ENCODE measurements around the gene COL11A2. TPM values are rescaled to one million over a fixed set of nuclear protein-coding genes. Genes with fewer than 3 reads are reported as not detected.

Gene COL11A2
- total RNA-seq, 1 donor from 2014 or later = 0.47 TPM

- intact Hi-C loops (cut with micrococcal nuclease) = loop anchor here (5.0 to 10.0 kb wide), 2 partner anchors 225 to 1232 kb away; partner anchors contain the start of gene DXO
- CTCF ChIA-PET = no interaction called here
- ATAC-seq (ENCODE audit: low read depth) (no peak), DNase-seq (no peak)
- no peaks in the 10 kb centered on the region for H3K9me3 Mint-ChIP-seq
- TF ChIP-seq CTCF (IDR thresholded peaks at IDR 0.05) = no peak
- peak overlapping the region; percentile 87 for H3K4me3 Mint-ChIP-seq
- peaks cover under 1% of the 10 kb centered on the region for H3K27me3 Mint-ChIP-seq
- H3K4me1 Mint-ChIP-seq = peaks cover 49% of the 10 kb centered on the region
- POLR2A ChIA-PET = interaction anchor here (0.6 to 2.7 kb wide), 5 partner anchors 11 to 178 kb away, joined by 4 to 38 read pairs (median 8); partner anchors contain the start of genes HLA-DPB1, RPS18 and VPS52
- no peak overlapping the region for H3K27ac Mint-ChIP-seq
- H3K36me3 Mint-ChIP-seq (ENCODE audit: low read depth) = peaks cover 42% of the 10 kb centered on the region
Measured at GRCh38 chr6:33206864-33207551, 14.7 kb upstream of the COL11A2 start.

GRCh38 chr6:33206027-33206863 is 14.0 kb upstream of the COL11A2 start:
- ChIA-PET CTCF (no interaction called here), POLR2A (interaction anchor here (0.7 to 1.1 kb wide), 2 partner anchors 8 to 43 kb away, joined by 3 read pairs; no protein-coding TSS in a partner anchor)
- ATAC-seq (ENCODE audit: low read depth) (no peak), DNase-seq (no peak)
- Mint-ChIP-seq H3K4me3 (peak overlapping the region; percentile 87), H3K27me3 (no peaks in the 10 kb centered on the region), H3K4me1 (peaks cover 56% of the 10 kb centered on the region), H3K36me3 (ENCODE audit: low read depth) (peaks cover 41% of the 10 kb centered on the region), H3K27ac (no peak overlapping the region), H3K9me3 (no peaks in the 10 kb centered on the region)
- TF ChIP-seq CTCF (IDR thresholded peaks at IDR 0.05) = no peak
- intact Hi-C loops (cut with micrococcal nuclease) = loop anchor here (5.0 to 10.0 kb wide), 2 partner anchors 226 to 1231 kb away; partner anchors contain the start of gene DXO

GRCh38 chr6:33205191-33206026 is 13.1 kb upstream of the COL11A2 start:
- peak overlapping the region; percentile 71 for H3K27ac Mint-ChIP-seq
- no peak for TF ChIP-seq CTCF (IDR thresholded peaks at IDR 0.05)
- H3K4me3 Mint-ChIP-seq = peak overlapping the region; percentile 87
- POLR2A ChIA-PET = interaction anchor here (0.6 to 1.3 kb wide), 7 partner anchors 7 to 519 kb away, joined by 3 to 6 read pairs (median 3); no protein-coding TSS in a partner anchor
- H3K9me3 Mint-ChIP-seq = no peaks in the 10 kb centered on the region
- ATAC-seq (ENCODE audit: low read depth) = no peak
- no peaks in the 10 kb centered on the region for H3K27me3 Mint-ChIP-seq
- peaks cover 65% of the 10 kb centered on the region for H3K4me1 Mint-ChIP-seq
- H3K36me3 Mint-ChIP-seq (ENCODE audit: low read depth) = peaks cover 43% of the 10 kb centered on the region
- intact Hi-C loops (cut with micrococcal nuclease) = loop anchor here (5.0 to 10.0 kb wide), 2 partner anchors 227 to 1231 kb away; partner anchors contain the start of gene DXO
- no peak for DNase-seq
- CTCF ChIA-PET = interaction anchor here (1.3 kb wide), 1 partner anchor 42 kb away, joined by 3 read pairs; no protein-coding TSS in a partner anchor

GRCh38 chr6:33204415-33205190 is 12.3 kb upstream of the COL11A2 start, which contains the start of gene HSD17B8:
HSD17B8 (plus strand) TSS chr6:33204655; CDS start chr6:33204669, 14 bp downstream.
- DNase-seq (peak; percentile 79), ATAC-seq (ENCODE audit: low read depth) (peak; percentile 64)
- no peaks in the 10 kb centered on the region for H3K9me3 Mint-ChIP-seq
- ChIA-PET POLR2A (interaction anchor here (0.5 to 1.3 kb wide), 14 partner anchors 43 to 1621 kb away, joined by 3 to 12 read pairs (median 4); partner anchors contain the start of genes RPS18 and VPS52), CTCF (interaction anchor here (1.3 kb wide), 1 partner anchor 43 kb away, joined by 3 read pairs; no protein-coding TSS in a partner anchor)
- peaks cover 38% of the 10 kb centered on the region for H3K36me3 Mint-ChIP-seq (ENCODE audit: low read depth)
- no peak for TF ChIP-seq CTCF (IDR thresholded peaks at IDR 0.05)
- H3K4me3 Mint-ChIP-seq = peak within 1 kb of the TSS; percentile 87
- peaks cover 68% of the 10 kb centered on the region for H3K4me1 Mint-ChIP-seq
- peak within 1 kb of the TSS; percentile 71 for H3K27ac Mint-ChIP-seq
- no peaks in the 10 kb centered on the region for H3K27me3 Mint-ChIP-seq
- intact Hi-C loops (cut with micrococcal nuclease) = loop anchor here (5.0 to 10.0 kb wide), 4 partner anchors 228 to 1230 kb away; partner anchors contain the start of genes AGPAT1, DXO and RNF5
